Measurements from ENCODE around the gene ZNF143. TPM values are rescaled to one million over a fixed set of nuclear protein-coding genes. Genes with fewer than 3 reads are reported as not detected.

ZNF143 gene
- total and polyA plus RNA-seq, 2 of the 13 experiments (the other 11 are each of a cell fraction or from before 2014, with no cell fraction given): 22.4 to 35.6 TPM

DNA sequence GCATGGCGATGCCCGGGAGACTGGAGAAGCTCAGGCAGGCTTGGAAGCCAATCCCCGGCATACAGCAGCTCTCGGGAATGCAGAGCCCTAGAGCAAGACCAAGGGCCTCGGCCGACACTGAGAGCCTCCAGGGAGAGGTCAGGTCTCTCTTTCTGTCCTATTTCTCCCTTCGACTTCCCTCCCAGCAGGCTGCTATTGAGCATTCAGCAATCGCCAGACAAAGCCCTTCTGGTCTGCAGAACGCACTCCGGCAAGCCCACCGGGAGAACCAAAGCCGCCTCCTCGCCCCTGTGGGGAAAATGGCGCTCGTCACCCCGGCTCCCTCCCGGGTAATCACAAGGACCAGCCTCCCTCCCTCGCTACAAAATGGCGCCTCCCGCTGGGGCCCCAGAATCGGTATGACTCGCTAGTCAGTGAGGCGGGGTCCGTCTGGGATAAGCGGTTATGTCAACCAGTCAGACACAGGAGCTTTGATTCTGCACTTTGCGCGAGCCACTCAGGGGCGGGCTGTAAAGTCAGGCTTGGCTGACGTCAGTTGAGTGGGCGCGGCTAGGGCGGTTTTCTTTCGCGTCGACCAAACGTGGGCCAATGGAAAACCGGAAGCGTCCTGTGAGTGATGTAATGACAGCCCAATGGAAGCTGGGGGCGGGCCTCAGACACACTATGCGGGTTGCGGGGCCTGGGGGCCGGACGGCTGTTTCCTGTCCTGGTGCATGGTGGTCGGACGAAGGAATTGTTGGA, at the start of gene ZNF143 (continued):
- TF ChIP-seq, protein P1, sequence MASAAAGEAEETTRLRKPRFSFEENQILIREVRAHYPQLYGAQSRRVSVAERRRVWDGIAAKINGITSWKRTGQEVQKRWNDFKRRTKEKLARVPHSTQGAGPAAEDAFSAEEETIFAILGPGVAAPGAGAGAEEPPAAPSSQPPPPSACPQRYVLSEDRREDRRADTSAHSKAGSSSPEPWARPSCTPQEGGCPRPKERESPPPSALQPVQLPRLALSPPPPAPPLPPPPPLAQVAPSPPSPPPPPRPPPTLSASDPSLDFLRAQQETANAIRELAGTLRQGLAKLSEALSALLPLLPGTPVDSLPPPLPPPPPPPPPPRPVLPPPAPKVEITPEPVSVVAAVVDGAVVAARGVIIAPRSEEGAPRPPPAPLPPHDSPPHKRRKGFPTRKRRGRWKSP (CRISPR knock-in tag; IDR thresholded peaks at IDR 0.05): 0 out of 2 replicates have a peak, but pooled peaks have one; percentile 56
- TF ChIP-seq IRF2 (CRISPR knock-in tag; IDR thresholded peaks at IDR 0.05): peak; percentile 68
- TF ChIP-seq, protein P2, sequence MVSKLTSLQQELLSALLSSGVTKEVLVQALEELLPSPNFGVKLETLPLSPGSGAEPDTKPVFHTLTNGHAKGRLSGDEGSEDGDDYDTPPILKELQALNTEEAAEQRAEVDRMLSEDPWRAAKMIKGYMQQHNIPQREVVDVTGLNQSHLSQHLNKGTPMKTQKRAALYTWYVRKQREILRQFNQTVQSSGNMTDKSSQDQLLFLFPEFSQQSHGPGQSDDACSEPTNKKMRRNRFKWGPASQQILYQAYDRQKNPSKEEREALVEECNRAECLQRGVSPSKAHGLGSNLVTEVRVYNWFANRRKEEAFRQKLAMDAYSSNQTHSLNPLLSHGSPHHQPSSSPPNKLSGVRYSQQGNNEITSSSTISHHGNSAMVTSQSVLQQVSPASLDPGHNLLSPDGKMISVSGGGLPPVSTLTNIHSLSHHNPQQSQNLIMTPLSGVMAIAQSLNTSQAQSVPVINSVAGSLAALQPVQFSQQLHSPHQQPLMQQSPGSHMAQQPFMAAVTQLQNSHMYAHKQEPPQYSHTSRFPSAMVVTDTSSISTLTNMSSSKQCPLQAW (CRISPR knock-in tag; IDR thresholded peaks at IDR 0.05): peak; percentile 13
- no peak for TF ChIP-seq FOXM1 (CRISPR knock-in tag; IDR thresholded peaks at IDR 0.05)
- TF ChIP-seq FOXC1 (CRISPR knock-in tag; IDR thresholded peaks at IDR 0.05; ENCODE audit: borderline replicate concordance): peak; percentile 78; the same call in 1 of the 2 replicates
- no peak for TF ChIP-seq ZFP36L2 (CRISPR knock-in tag; IDR thresholded peaks at IDR 0.05)
- TF ChIP-seq ZNF75D (CRISPR knock-in tag; IDR thresholded peaks at IDR 0.05; ENCODE audit: borderline replicate concordance): no peak
- no peak for TF ChIP-seq JARID2 (CRISPR knock-in tag; IDR thresholded peaks at IDR 0.05; ENCODE audit: insufficient replicate concordance)
- no peak for TF ChIP-seq ZFYVE20 (CRISPR knock-in tag; IDR thresholded peaks at IDR 0.05; ENCODE audit: borderline replicate concordance, low read depth)
- TF ChIP-seq, protein P3, sequence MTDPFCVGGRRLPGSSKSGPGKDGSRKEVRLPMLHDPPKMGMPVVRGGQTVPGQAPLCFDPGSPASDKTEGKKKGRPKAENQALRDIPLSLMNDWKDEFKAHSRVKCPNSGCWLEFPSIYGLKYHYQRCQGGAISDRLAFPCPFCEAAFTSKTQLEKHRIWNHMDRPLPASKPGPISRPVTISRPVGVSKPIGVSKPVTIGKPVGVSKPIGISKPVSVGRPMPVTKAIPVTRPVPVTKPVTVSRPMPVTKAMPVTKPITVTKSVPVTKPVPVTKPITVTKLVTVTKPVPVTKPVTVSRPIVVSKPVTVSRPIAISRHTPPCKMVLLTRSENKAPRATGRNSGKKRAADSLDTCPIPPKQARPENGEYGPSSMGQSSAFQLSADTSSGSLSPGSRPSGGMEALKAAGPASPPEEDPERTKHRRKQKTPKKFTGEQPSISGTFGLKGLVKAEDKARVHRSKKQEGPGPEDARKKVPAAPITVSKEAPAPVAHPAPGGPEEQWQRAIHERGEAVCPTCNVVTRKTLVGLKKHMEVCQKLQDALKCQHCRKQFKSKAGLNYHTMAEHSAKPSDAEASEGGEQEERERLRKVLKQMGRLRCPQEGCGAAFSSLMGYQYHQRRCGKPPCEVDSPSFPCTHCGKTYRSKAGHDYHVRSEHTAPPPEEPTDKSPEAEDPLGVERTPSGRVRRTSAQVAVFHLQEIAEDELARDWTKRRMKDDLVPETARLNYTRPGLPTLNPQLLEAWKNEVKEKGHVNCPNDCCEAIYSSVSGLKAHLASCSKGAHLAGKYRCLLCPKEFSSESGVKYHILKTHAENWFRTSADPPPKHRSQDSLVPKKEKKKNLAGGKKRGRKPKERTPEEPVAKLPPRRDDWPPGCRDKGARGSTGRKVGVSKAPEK (CRISPR knock-in tag; IDR thresholded peaks at IDR 0.05; ENCODE audit: borderline replicate concordance): no peak
- TF ChIP-seq ZNF629 (CRISPR knock-in tag; conservative IDR thresholded peaks at IDR 0.05): no peak
- no peak for TF ChIP-seq MBD4 (IDR thresholded peaks at IDR 0.05; ENCODE audit: borderline replicate concordance, low read length)
- TF ChIP-seq ZNF143 (CRISPR knock-in tag; IDR thresholded peaks at IDR 0.05): peak; percentile 87
- no peak for TF ChIP-seq ZNF598 (CRISPR knock-in tag; IDR thresholded peaks at IDR 0.05; ENCODE audit: borderline replicate concordance)
- peak; percentile 97 for TF ChIP-seq NFYB (CRISPR knock-in tag; IDR thresholded peaks at IDR 0.05)
- TF ChIP-seq RARG (CRISPR knock-in tag; IDR thresholded peaks at IDR 0.05; ENCODE audit: low read depth): no peak
- peak; percentile 73 for TF ChIP-seq YEATS4 (CRISPR knock-in tag; IDR thresholded peaks at IDR 0.05; ENCODE audit: borderline replicate concordance)
- no peak for TF ChIP-seq NKX3-1 (CRISPR knock-in tag; IDR thresholded peaks at IDR 0.05)
- no peak for TF ChIP-seq ZKSCAN5 (CRISPR knock-in tag; IDR thresholded peaks at IDR 0.05)
- TF ChIP-seq ZNF761 (CRISPR knock-in tag; conservative IDR thresholded peaks at IDR 0.05): 0 out of 2 replicates have a peak, but pooled peaks have one; percentile 10
- TF ChIP-seq, protein P4, sequence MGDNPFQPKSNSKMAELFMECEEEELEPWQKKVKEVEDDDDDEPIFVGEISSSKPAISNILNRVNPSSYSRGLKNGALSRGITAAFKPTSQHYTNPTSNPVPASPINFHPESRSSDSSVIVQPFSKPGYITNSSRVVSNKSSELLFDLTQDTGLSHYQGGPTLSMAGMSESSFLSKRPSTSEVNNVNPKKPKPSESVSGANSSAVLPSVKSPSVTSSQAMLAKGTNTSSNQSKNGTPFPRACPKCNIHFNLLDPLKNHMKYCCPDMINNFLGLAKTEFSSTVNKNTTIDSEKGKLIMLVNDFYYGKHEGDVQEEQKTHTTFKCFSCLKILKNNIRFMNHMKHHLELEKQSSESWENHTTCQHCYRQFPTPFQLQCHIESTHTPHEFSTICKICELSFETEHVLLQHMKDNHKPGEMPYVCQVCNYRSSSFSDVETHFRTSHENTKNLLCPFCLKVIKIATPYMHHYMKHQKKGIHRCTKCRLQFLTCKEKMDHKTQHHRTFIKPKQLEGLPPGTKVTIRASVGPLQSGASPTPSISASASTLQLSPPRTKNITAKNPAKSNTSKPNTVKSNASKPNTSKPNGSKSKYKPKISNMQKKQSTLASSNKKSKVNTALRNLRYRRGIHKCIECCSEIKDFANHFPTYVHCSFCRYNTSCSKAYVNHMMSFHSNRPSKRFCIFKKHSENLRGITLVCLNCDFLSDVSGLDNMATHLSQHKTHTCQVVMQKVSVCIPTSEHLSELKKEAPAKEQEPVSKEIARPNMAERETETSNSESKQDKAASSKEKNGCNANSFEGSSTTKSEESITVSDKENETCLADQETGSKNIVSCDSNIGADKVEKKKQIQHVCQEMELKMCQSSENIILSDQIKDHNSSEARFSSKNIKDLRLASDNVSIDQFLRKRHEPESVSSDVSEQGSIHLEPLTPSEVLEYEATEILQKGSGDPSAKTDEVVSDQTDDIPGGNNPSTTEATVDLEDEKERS (CRISPR knock-in tag; IDR thresholded peaks at IDR 0.05): no peak; the same call in 1 of the 2 replicates
